Measurements from ENCODE around the gene KCNG2. TPM values are rescaled to one million over a fixed set of nuclear protein-coding genes. Genes with fewer than 3 reads are reported as not detected.

The KCNG2 gene
- total RNA-seq, 2 experiments from 2014 or later: not detected

DNA sequence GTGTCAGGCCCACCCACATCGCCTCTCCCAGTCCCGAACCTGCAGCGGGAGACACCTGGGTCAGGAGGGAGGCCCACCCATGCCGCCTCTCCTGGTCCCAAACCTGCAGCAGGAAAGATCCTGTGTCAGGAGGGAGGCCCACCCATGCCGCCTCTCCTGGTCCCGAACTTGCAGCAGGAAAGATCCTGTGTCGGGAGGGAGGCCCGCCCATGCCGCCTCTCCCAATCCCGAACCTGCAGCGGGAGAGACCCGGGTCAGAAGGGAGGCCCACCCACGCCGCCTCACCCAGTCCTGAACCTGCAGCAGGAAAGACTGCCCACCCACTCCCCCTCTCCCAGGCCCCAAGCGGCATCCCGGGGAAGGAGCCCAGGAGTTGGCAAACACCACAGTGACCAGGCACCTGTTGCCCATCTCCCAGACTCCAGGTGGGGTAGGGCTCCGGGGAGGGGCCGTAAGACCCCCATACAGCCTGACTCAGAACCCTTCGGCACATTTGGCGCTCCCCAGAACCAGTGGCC, 145.9 kb downstream of the KCNG2 start:
- peaks cover 38% of the 10 kb centered on the region for H3K4me1 Mint-ChIP-seq (ENCODE audit: low read depth)
- no peaks in the 10 kb centered on the region for H3K9me3 Mint-ChIP-seq
- no peak for ATAC-seq
- peaks cover 29% of the 10 kb centered on the region for H3K36me3 Mint-ChIP-seq (ENCODE audit: low read depth)
- intact Hi-C loops (cut with micrococcal nuclease): loop anchor here (10.0 kb wide), 1 partner anchor 259 kb away; no protein-coding TSS in a partner anchor
- H3K4me3 Mint-ChIP-seq: no peak overlapping the region
- DNase-seq: no peak
- no peaks in the 10 kb centered on the region for H3K27me3 Mint-ChIP-seq
- POLR2A ChIA-PET: no interaction called here
- CTCF ChIA-PET: interaction anchor here (0.8 kb wide), 1 partner anchor 20 kb away, joined by 3 read pairs; no protein-coding TSS in a partner anchor
- H3K27ac Mint-ChIP-seq: no peak overlapping the region
- TF ChIP-seq, protein P1, sequence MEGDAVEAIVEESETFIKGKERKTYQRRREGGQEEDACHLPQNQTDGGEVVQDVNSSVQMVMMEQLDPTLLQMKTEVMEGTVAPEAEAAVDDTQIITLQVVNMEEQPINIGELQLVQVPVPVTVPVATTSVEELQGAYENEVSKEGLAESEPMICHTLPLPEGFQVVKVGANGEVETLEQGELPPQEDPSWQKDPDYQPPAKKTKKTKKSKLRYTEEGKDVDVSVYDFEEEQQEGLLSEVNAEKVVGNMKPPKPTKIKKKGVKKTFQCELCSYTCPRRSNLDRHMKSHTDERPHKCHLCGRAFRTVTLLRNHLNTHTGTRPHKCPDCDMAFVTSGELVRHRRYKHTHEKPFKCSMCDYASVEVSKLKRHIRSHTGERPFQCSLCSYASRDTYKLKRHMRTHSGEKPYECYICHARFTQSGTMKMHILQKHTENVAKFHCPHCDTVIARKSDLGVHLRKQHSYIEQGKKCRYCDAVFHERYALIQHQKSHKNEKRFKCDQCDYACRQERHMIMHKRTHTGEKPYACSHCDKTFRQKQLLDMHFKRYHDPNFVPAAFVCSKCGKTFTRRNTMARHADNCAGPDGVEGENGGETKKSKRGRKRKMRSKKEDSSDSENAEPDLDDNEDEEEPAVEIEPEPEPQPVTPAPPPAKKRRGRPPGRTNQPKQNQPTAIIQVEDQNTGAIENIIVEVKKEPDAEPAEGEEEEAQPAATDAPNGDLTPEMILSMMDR (IDR thresholded peaks at IDR 0.05): no peak

DNA sequence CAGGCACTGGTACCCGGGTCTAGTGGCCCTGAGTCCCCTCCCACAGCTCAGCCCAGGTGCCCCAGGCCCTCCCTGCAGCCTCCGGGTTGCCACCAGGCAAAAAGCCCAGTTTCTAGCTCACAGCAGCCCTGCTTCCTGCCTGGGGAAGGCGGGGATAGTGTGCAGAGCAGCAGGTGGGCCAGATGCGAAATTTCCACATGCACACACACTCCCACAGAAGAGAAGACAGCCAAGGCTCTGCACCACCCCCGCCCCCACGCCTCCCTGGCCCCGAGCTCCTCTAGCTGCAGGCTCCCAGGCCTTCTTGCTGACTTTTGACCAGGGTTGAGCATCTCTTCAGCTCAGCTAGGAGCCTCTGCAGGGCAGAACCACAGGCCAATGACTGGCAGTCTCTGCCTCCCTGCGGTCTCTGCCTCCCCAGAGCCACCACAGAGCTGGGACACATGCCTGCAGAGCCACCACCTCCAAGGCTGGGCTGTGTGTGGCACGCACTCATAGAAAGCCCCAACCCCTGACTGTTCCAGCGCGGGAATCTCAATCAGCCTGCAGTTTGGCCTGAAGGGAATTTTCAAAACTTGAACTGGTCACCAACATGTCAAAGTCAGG, 146.5 kb downstream of the KCNG2 start:
- peaks cover 44% of the 10 kb centered on the region for H3K4me1 Mint-ChIP-seq (ENCODE audit: low read depth)
- peak overlapping the region; percentile 7 for H3K27ac Mint-ChIP-seq
- intact Hi-C loops (cut with micrococcal nuclease): loop anchor here (10.0 kb wide), 1 partner anchor 259 kb away; no protein-coding TSS in a partner anchor
- DNase-seq (peak; percentile 71), ATAC-seq (peak; percentile 87)
- H3K9me3 Mint-ChIP-seq: no peaks in the 10 kb centered on the region
- POLR2A ChIA-PET: interaction anchor here (1.6 kb wide), 1 partner anchor 10 kb away, joined by 6 read pairs; no protein-coding TSS in a partner anchor
- peaks cover 29% of the 10 kb centered on the region for H3K36me3 Mint-ChIP-seq (ENCODE audit: low read depth)
- no peaks in the 10 kb centered on the region for H3K27me3 Mint-ChIP-seq
- H3K4me3 Mint-ChIP-seq: peak overlapping the region; percentile 13
- CTCF ChIA-PET: interaction anchor here (0.8 kb wide), 1 partner anchor 19 kb away, joined by 3 read pairs; no protein-coding TSS in a partner anchor
- TF ChIP-seq, protein P1 (IDR thresholded peaks at IDR 0.05): no peak

DNA sequence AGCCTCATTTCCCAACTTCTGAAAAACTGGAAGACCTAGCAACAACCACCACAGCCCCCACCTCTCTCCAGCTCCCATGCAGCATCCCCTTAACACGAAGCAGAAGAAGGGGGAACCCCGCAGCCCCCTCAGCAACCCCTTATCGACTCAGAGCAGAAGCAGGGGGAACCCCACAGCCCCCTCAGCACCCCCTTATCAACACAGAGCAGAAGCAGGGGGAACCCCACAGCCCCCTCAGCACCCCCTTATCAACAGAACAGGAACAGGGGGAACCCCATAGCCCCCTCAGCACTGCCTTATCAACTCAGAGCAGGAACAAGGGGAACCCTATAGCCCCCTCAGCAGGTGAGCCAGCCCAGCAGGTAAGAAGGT, 147.0 kb downstream of the KCNG2 start:
- Mint-ChIP-seq H3K9me3 (no peaks in the 10 kb centered on the region), H3K4me3 (peak overlapping the region; percentile 13), H3K4me1 (ENCODE audit: low read depth) (peaks cover 48% of the 10 kb centered on the region), H3K27me3 (no peaks in the 10 kb centered on the region), H3K36me3 (ENCODE audit: low read depth) (peaks cover 28% of the 10 kb centered on the region), H3K27ac (peak overlapping the region; percentile 7)
- intact Hi-C loops (cut with micrococcal nuclease): loop anchor here (10.0 kb wide), 1 partner anchor 260 kb away; no protein-coding TSS in a partner anchor
- ChIA-PET POLR2A (interaction anchor here (1.6 kb wide), 1 partner anchor 10 kb away, joined by 6 read pairs; no protein-coding TSS in a partner anchor), CTCF (interaction anchor here (0.8 kb wide), 1 partner anchor 19 kb away, joined by 3 read pairs; no protein-coding TSS in a partner anchor)
- ATAC-seq (peak; percentile 25), DNase-seq (peak; percentile 39)
- TF ChIP-seq, protein P1 (IDR thresholded peaks at IDR 0.05): no peak

GRCh38 chr18:79945118-79946042, 147.6 kb downstream of the KCNG2 start:
- ATAC-seq (no peak), DNase-seq (no peak)
- ChIA-PET CTCF (no interaction called here), POLR2A (interaction anchor here (0.6 to 1.6 kb wide), 3 partner anchors 9 to 278 kb away, joined by 3 to 6 read pairs (median 4); partner anchors contain the start of gene HSBP1L1)
- H3K36me3 Mint-ChIP-seq (ENCODE audit: low read depth): peaks cover 25% of the 10 kb centered on the region
- TF ChIP-seq, protein P1 (IDR thresholded peaks at IDR 0.05): no peak
- H3K4me1 Mint-ChIP-seq (ENCODE audit: low read depth): peaks cover 54% of the 10 kb centered on the region
- no peak overlapping the region for H3K27ac Mint-ChIP-seq
- no peaks in the 10 kb centered on the region for H3K9me3 Mint-ChIP-seq
- H3K27me3 Mint-ChIP-seq: no peaks in the 10 kb centered on the region
- intact Hi-C loops (cut with micrococcal nuclease): loop anchor here (10.0 kb wide), 1 partner anchor 261 kb away; no protein-coding TSS in a partner anchor
- H3K4me3 Mint-ChIP-seq: no peak overlapping the region
